HG02885 (cell line): Measurements from ENCODE around the gene ZNF804A.

Source experiments
- ATAC-seq: cut with Tn5 transposase; IDR thresholded peaks from one replicate; pipeline ENCODE4 v1.9.1; 2021; ENCODE audit warnings: mild to moderate bottlenecking; ENCODE audit not compliant: unreplicated experiment, poor library complexity

The ZNF804A gene

DNA sequence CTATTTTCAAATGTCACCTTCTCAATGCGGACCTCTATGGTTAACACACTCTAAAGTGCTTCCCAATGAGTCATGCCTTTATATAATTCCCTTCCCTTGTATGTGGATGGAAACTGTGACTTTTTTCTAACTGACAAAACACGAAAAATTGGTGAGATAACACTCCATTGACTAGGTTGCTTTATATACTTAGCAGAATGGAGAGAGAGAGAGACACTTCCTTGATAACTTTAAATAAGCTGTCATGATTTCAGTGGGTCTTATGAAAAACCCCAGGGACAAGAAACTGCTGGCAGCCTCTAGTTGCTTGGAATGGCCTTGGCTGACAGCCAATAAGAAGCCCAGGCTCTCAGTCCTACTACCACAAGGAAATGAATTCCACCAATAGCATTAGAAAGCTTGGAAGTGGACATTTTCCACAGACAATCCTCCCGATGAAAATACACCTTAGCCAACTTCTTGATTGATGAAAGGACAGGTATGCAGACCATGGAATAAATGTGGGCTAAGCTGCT is 322.2 kb downstream of the ZNF804A start:
- ATAC-seq, result no peak

DNA sequence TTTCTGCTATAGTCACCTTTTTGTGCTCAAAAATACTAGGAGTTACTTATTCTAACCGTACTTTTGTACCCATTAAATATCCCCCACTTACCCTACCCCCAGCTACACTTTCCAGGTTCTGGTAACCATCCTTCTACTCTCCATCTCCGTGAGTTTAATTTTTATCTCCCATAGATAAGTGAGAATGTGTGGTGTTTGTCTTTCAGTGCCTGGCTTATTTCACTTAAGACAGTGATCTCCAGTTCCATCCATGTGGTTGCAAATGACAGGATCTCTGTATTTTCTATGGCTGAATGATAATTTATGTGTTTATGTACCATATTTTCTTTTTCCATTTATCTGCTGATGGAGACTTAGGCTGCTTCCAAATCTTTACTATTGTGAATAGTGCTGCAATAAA is 323.3 kb downstream of the ZNF804A start:
- no peak for ATAC-seq

GRCh38 chr2:184923751-184924150 is 325.4 kb downstream of the ZNF804A start:
- ATAC-seq, result no peak

GRCh38 chr2:184927040-184927439 is 328.7 kb downstream of the ZNF804A start:
- no peak for ATAC-seq

DNA sequence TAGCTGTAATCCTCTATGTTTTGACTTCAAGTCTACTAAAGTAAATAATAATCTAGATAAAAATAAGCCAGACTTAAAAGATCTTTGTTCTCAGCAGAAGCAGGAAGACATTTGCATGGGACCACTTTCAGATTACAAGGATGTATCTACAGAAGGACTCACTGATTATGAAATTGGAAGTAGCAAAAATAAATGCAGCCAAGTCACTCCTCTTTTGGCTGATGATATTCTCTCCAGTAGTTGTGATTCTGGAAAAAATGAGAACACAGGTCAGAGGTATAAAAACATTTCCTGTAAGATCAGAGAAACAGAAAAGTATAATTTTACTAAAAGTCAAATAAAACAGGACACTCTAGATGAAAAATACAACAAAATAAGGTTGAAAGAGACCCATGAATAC is 338.4 kb downstream of the ZNF804A start:
- ATAC-seq, result no peak

DNA sequence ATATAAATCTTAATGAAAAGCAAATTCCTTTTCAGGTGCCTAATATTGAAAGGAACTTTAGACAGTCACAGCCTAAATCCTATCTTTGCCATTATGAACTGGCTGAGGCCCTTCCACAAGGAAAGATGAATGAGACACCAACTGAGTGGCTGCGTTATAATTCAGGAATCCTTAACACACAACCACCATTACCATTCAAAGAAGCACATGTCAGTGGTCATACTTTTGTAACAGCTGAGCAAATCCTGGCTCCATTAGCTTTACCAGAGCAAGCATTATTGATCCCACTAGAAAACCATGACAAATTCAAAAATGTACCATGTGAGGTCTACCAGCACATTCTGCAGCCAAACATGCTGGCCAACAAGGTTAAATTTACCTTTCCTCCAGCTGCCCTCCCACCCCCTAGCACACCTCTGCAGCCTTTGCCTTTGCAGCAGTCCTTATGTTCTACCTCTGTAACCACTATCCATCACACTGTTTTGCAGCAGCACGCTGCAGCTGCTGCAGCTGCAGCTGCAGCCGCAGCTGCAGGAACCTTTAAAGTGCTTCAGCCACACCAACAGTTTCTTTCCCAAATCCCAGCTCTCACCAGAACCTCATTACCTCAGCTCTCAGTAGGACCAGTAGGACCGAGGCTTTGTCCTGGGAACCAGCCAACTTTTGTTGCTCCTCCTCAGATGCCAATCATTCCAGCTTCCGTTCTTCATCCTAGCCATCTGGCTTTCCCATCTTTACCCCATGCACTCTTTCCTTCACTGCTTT is 340.1 kb downstream of the ZNF804A start:
- ATAC-seq, result no peak

DNA sequence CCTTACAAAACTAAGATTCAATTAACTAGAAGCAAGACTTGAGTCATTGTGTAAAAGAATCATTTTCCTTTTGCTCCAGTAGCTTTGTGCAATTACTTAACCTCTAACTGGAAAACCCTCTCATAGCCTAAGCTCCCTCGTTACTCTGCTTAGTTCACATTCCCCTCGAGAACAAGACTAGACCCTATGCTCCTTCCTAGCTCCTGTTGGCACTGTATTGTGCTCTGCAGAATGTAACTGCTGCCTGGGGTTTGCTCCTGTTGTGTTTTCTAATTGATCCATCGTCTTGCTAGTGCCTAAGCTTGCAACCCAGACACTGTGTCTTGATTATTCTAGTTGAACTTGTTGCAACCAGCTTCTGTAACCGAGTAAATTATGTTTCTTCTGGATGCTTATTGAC is 347.0 kb downstream of the ZNF804A start:
- ATAC-seq, result no peak

- no peak for ATAC-seq
Observed at GRCh38 chr2:184945824-184946223, 347.5 kb downstream of the ZNF804A start.

DNA sequence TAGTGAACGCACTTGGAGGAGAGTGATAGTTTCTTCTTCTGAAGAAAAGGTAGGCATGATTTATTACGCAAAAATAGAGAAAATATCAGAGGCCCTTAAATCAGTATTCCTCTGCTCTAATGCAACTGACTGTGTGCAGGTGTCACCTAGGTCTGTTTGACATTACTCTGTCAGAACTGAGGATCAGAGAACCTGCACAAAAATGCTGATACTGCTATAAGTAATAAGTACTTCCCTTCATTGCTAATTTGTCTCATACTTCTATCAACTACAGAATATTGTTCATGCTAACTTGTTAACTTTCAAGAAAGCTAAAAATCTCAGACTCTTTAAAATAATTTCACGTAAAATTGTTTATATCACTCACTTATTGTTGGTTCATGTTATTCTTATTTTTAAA is 358.5 kb downstream of the ZNF804A start:
- ATAC-seq, result no peak

- no peak for ATAC-seq
Observed at GRCh38 chr2:184971546-184972068, 373.3 kb downstream of the ZNF804A start.
